Epithelial cell of proximal tubule (primary cell): Measurements from ENCODE around the gene NFE2L3. TPM values are rescaled to one million over a fixed set of nuclear protein-coding genes. Genes with fewer than 3 reads are reported as not detected.
A peak's percentile ranks its signal among the peaks of the same experiment; 100 is the strongest.
"Not testable (repeated sequence)": the region's sequence is repeated elsewhere in the genome, so short reads cannot be mapped to it uniquely, and the experiment has no call there.

Experiments
- DNase-seq: peaks from one replicate; pipeline ENCODE4 v3.0.0-alpha.2; 2011; ENCODE audit warnings: low read depth
- H3K4me3 ChIP-seq: 2 replicates; pipeline ENCODE4 v1.5.1; 2011; ENCODE audit warnings: low read depth, mild to moderate bottlenecking, low read length
- total RNA-seq: library from RNA; depleted of rRNA; stranded (reverse); fragments of >200 nt; gene quantifications from 2 replicates; pipeline ENCODE4 v1.2.3, GENCODE V29; 2015
- TF ChIP-seq, protein P1 (sequence below): conservative IDR thresholded peaks from 2 replicates; pipeline ENCODE4 v1.5.1; 2012; ENCODE audit warnings: low read depth, mild to moderate bottlenecking, low read length

NFE2L3 gene
- total RNA-seq, 1 donor from 2014 or later, result 75.6 TPM

- no peak for DNase-seq
- H3K4me3 ChIP-seq, result no peak overlapping the region
- TF ChIP-seq, protein P1, sequence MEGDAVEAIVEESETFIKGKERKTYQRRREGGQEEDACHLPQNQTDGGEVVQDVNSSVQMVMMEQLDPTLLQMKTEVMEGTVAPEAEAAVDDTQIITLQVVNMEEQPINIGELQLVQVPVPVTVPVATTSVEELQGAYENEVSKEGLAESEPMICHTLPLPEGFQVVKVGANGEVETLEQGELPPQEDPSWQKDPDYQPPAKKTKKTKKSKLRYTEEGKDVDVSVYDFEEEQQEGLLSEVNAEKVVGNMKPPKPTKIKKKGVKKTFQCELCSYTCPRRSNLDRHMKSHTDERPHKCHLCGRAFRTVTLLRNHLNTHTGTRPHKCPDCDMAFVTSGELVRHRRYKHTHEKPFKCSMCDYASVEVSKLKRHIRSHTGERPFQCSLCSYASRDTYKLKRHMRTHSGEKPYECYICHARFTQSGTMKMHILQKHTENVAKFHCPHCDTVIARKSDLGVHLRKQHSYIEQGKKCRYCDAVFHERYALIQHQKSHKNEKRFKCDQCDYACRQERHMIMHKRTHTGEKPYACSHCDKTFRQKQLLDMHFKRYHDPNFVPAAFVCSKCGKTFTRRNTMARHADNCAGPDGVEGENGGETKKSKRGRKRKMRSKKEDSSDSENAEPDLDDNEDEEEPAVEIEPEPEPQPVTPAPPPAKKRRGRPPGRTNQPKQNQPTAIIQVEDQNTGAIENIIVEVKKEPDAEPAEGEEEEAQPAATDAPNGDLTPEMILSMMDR, result no peak
Observed at GRCh38 chr7:26145238-26145637, 6.8 kb upstream of the NFE2L3 start.

GRCh38 chr7:26147030-26147429 lies 5.0 kb upstream of the NFE2L3 start:
- H3K4me3 ChIP-seq, result no peak overlapping the region
- no peak for DNase-seq
- TF ChIP-seq, protein P1, result no peak

DNA sequence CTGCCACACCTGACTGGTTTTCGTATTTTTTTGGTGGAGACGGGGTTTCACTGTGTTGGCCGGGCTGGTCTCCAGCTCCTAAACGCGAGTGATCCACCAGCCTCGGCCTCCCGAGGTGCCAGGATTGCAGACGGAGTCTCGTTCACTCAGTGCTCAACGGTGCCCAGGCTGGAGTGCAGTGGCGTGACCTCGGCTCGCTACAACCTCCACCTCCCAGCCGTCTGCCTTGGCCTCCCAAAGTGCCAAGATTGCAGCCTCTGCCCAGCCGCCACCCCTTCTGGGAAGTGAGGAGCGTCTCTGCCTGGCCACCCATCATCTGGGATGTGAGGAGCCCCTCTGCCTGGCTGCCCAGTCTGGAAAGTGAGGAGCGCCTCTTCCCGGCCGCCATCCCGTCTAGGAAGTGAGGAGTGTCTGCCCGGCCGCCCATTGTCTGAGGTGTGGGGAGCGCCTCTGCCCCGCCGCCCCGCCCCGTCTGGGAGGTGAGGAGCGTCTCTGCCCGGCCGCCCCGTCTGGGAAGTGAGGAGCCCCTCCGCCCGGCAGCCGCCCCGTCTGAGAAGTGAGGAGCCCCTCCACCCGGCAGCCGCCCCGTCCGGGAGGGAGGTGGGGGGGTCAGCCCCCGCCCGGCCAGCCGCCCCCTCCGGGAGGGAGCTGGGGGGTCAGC lies 4.2 kb upstream of the NFE2L3 start:
- DNase-seq, H3K4me3 ChIP-seq: not testable (repeated sequence)

DNA sequence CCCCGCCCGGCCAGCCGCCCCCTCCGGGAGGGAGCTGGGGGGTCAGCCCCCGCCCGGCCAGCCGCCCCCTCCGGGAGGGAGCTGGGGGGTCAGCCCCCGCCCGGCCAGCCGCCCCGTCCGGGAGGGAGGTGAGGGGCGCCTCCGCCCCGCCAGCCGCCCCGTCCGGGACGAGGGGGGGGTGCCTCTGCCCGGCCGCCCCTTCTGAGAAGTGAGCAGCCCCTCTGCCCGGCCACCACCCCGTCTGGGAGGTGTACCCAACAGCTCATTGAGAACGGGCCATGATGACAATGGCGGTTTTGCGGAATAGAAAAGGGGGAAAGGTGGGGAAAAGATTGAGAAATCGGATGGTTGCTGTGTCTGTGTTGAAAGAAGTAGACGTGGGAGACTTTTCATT lies 3.7 kb upstream of the NFE2L3 start:
- H3K4me3 ChIP-seq, DNase-seq: not testable (repeated sequence)

DNA sequence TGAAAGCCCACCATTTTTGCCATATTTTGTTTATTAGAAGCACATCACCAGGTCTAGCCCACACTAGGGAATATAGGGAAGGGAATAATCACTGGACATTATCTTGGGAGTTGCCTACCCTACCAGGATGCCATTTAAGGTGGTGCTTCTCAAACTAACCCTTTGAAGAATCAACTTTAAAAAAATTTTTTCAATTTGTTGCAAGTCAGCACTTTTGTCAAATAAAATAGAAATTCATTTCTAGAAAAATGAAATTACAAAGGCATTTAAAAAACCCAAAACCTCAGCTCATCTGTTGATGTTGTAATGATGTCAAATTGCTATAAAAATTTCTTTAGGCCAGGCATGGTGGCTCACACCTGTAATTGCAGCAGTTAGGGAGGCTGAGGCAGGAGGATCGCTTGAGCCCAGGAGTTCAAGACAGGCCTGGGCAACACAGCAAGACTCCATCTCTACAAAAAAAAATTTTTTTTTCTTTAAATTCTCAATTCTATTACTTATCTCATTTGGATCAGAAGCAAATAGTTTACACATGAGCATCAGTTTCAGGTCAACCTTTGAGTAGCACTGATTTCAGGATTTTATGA lies 2.5 kb upstream of the NFE2L3 start:
- no peak overlapping the region for H3K4me3 ChIP-seq
- DNase-seq, result no peak
- TF ChIP-seq, protein P1, result no peak

DNA sequence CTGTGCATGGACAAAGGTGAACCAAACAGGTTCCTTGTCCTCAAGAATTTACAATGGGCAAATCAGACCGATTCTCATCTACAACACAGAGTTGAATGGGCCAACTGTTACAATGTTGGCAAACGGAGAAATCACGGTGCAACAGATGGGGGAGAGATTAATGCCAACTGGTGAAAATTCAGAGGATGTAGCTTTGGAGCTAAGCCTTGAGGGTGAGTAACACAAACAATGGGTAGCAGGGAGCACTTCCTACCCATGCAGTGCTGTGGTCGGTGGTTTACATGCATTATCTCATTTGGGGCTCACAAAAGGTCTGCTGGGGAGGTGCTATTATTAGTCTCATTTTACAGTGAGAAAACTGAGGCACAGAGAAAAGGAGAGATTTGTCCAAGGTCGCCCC lies 902 bp upstream of the NFE2L3 start:
- DNase-seq, result no peak
- TF ChIP-seq, protein P1, result no peak
- H3K4me3 ChIP-seq, result no peak overlapping the region

- TF ChIP-seq, protein P1, result no peak
- peak overlapping the region; percentile 63 for H3K4me3 ChIP-seq
- no peak for DNase-seq
Observed at GRCh38 chr7:26151650-26151952, 397 bp upstream of the NFE2L3 start.

DNA sequence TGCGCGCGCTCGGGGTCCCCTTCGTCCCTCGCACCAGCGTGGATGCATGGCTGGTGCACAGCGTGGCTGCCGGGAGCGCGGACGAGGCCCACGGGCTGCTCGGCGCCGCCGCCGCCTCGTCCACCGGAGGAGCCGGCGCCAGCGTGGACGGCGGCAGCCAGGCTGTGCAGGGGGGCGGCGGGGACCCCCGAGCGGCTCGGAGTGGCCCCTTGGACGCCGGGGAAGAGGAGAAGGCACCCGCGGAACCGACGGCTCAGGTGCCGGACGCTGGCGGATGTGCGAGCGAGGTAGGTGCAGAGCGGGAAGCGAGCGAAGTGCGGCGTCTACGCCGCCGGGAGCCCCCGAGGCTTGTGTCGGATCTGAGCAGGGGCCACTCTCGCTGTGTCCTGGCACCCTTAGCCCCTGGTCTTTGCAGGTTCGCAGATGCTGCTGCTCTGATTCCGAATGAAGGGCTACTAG lies 813 bp downstream of the NFE2L3 start:
- DNase-seq, result not testable (repeated sequence)
- peak overlapping the region; percentile 63 for H3K4me3 ChIP-seq
